Occipital lobe (tissue), 2 donors: ENCODE results near the gene AFF1. TPM values are rescaled to one million over a fixed set of nuclear protein-coding genes. Genes with fewer than 3 reads are reported as not detected.
"Not testable (repeated sequence)": the region's sequence is repeated elsewhere in the genome, so short reads cannot be mapped to it uniquely, and the experiment has no call there.

ENCODE experiments used
- DNase-seq: peaks from one replicate; lab custom pipeline; 2025; lab: John Stamatoyannopoulos, UW
- total RNA-seq: library from RNA; depleted of rRNA; stranded (reverse); fragments of >200 nt; gene quantifications from one replicate; pipeline ENCODE4 v1.2.3, GENCODE V29; 2014

Gene AFF1
- total RNA-seq, 1 donor from 2014 or later, result 5.8 TPM

GRCh38 chr4:87076690-87077358 lies 142.0 kb downstream of the AFF1 start:
- no peak for DNase-seq

GRCh38 chr4:87077914-87078585 lies 143.2 kb downstream of the AFF1 start:
- no peak for DNase-seq

- peak; percentile 21 for DNase-seq
Observed at GRCh38 chr4:87078987-87079486, 144.2 kb downstream of the AFF1 start.

- no peak for DNase-seq
Observed at GRCh38 chr4:87079967-87080366, 145.2 kb downstream of the AFF1 start.

- no peak for DNase-seq
Observed at GRCh38 chr4:87080462-87080861, 145.7 kb downstream of the AFF1 start.

- DNase-seq, result no peak
Observed at GRCh38 chr4:87081826-87082225, 147.0 kb downstream of the AFF1 start.

GRCh38 chr4:87085732-87086131 lies 150.9 kb downstream of the AFF1 start:
- not testable (repeated sequence) for DNase-seq

- DNase-seq, result no peak
Observed at GRCh38 chr4:87086143-87086805, 151.5 kb downstream of the AFF1 start.

GRCh38 chr4:87087015-87087414 lies 152.2 kb downstream of the AFF1 start:
- no peak for DNase-seq

- DNase-seq, result no peak
Observed at GRCh38 chr4:87087420-87087819, 152.6 kb downstream of the AFF1 start.

- no peak for DNase-seq
Observed at GRCh38 chr4:87088186-87088585, 153.4 kb downstream of the AFF1 start.

- DNase-seq, result no peak
Observed at GRCh38 chr4:87089368-87089767, 154.6 kb downstream of the AFF1 start.

- DNase-seq, result no peak
Observed at GRCh38 chr4:87090305-87090704, 155.5 kb downstream of the AFF1 start.

GRCh38 chr4:87092389-87093141 lies 157.8 kb downstream of the AFF1 start:
- DNase-seq, result peak; percentile 37

- no peak for DNase-seq
Observed at GRCh38 chr4:87093443-87094123, 158.8 kb downstream of the AFF1 start.

GRCh38 chr4:87097075-87097474 lies 162.3 kb downstream of the AFF1 start:
- no peak for DNase-seq

GRCh38 chr4:87100168-87100567 lies 165.4 kb downstream of the AFF1 start:
- DNase-seq, result no peak

- no peak for DNase-seq
Observed at GRCh38 chr4:87101543-87102199, 166.9 kb downstream of the AFF1 start.

- DNase-seq, result no peak
Observed at GRCh38 chr4:87103086-87103485, 168.3 kb downstream of the AFF1 start.

GRCh38 chr4:87103691-87104187 lies 168.9 kb downstream of the AFF1 start:
- DNase-seq, result no peak
